Measurements from ENCODE around the gene CCT6B. TPM values are rescaled to one million over a fixed set of nuclear protein-coding genes. Genes with fewer than 3 reads are reported as not detected.
"Not testable (repeated sequence)": the region's sequence is repeated elsewhere in the genome, so short reads cannot be mapped to it uniquely, and the experiment has no call there.

The CCT6B gene
- total RNA-seq, 1 donor from 2014 or later = 2.4 TPM

- Histone ChIP-seq H3K4me3 (ENCODE audit: low read depth, low read length) (no peak overlapping the region), H3K27me3 (ENCODE audit: control insufficient read depth, insufficient read depth, low read length) (no peaks in the 10 kb centered on the region), H3K36me3 (ENCODE audit: control insufficient read depth, insufficient read depth, low read length) (no peaks in the 10 kb centered on the region)
- no peak for DNase-seq (ENCODE audit: low read depth)
- TF ChIP-seq CTCF (IDR thresholded peaks at IDR 0.05; ENCODE audit: insufficient read depth, low read length, poor library complexity, severe bottlenecking) = no peak
These were observed 17.9 kb upstream of the CCT6B start for GRCh38 chr17:34979153-34979552.

- no peak for TF ChIP-seq CTCF (IDR thresholded peaks at IDR 0.05; ENCODE audit: insufficient read depth, low read length, poor library complexity, severe bottlenecking)
- Histone ChIP-seq H3K36me3 (ENCODE audit: control insufficient read depth, insufficient read depth, low read length) (no peaks in the 10 kb centered on the region), H3K27me3 (ENCODE audit: control insufficient read depth, insufficient read depth, low read length) (no peaks in the 10 kb centered on the region), H3K4me3 (ENCODE audit: low read depth, low read length) (no peak overlapping the region)
- DNase-seq (ENCODE audit: low read depth) = no peak
These were observed 13.8 kb upstream of the CCT6B start for GRCh38 chr17:34974794-34975785.

GRCh38 chr17:34974179-34974578 is 12.9 kb upstream of the CCT6B start:
- no peak for DNase-seq (ENCODE audit: low read depth)
- Histone ChIP-seq H3K27me3 (ENCODE audit: control insufficient read depth, insufficient read depth, low read length) (no peaks in the 10 kb centered on the region), H3K36me3 (ENCODE audit: control insufficient read depth, insufficient read depth, low read length) (no peaks in the 10 kb centered on the region), H3K4me3 (ENCODE audit: low read depth, low read length) (no peak overlapping the region)
- no peak for TF ChIP-seq CTCF (IDR thresholded peaks at IDR 0.05; ENCODE audit: insufficient read depth, low read length, poor library complexity, severe bottlenecking)

GRCh38 chr17:34958438-34958837 is 2.8 kb downstream of the CCT6B start:
- H3K27me3 ChIP-seq (ENCODE audit: control insufficient read depth, insufficient read depth, low read length) = no peaks in the 10 kb centered on the region
- H3K36me3 ChIP-seq (ENCODE audit: control insufficient read depth, insufficient read depth, low read length) = no peaks in the 10 kb centered on the region
- TF ChIP-seq CTCF (IDR thresholded peaks at IDR 0.05; ENCODE audit: insufficient read depth, low read length, poor library complexity, severe bottlenecking) = no peak
- no peak overlapping the region for H3K4me3 ChIP-seq (ENCODE audit: low read depth, low read length)
- DNase-seq (ENCODE audit: low read depth) = no peak

- not testable (repeated sequence) for H3K4me3 ChIP-seq (ENCODE audit: low read depth, low read length); DNase-seq (ENCODE audit: low read depth); H3K36me3 ChIP-seq (ENCODE audit: control insufficient read depth, insufficient read depth, low read length); H3K27me3 ChIP-seq (ENCODE audit: control insufficient read depth, insufficient read depth, low read length)
These were observed 10.5 kb downstream of the CCT6B start for GRCh38 chr17:34950780-34951179.

- TF ChIP-seq CTCF (IDR thresholded peaks at IDR 0.05; ENCODE audit: insufficient read depth, low read length, poor library complexity, severe bottlenecking) = no peak
- DNase-seq (ENCODE audit: low read depth) = no peak
- Histone ChIP-seq H3K4me3 (ENCODE audit: low read depth, low read length) (no peak overlapping the region), H3K27me3 (ENCODE audit: control insufficient read depth, insufficient read depth, low read length) (no peaks in the 10 kb centered on the region), H3K36me3 (ENCODE audit: control insufficient read depth, insufficient read depth, low read length) (no peaks in the 10 kb centered on the region)
These were observed 31.0 kb downstream of the CCT6B start for GRCh38 chr17:34930283-34930682.
